ENCODE data around the gene NF1.
A peak's percentile ranks its signal among the peaks of the same experiment; 100 is the strongest.
"Not testable (repeated sequence)": the region's sequence is repeated elsewhere in the genome, so short reads cannot be mapped to it uniquely, and the experiment has no call there.

NF1 gene

GRCh38 chr17:31094600-31095235 is at the start of gene NF1:
TSS of gene NF1 (plus strand) at chr17:31094977. CDS start at chr17:31095310, 333 bp downstream.
- H2AFZ ChIP-seq (ENCODE audit: low read length), result peak within 1 kb of the TSS; percentile 99
- H4K20me1 ChIP-seq (ENCODE audit: insufficient read depth, low read length), result no peaks in the 10 kb centered on the region
- peaks cover 15% of the 10 kb centered on the region for H3F3A ChIP-seq (ENCODE audit: insufficient read depth, low read length)
- peak within 1 kb of the TSS; percentile 98 for H3K4me3 ChIP-seq (ENCODE audit: low read length)
- peaks cover 6% of the 10 kb centered on the region; the same call in 1 of the 2 replicates for H3K79me2 ChIP-seq (ENCODE audit: low read length)
- peak within 1 kb of the TSS; percentile 96 for H3K4me2 ChIP-seq (ENCODE audit: low read depth, low read length)
- H3K27me3 ChIP-seq (replicated peaks; ENCODE audit: insufficient read depth, low read length), result no peaks in the 10 kb centered on the region
- no peaks in the 10 kb centered on the region for H3K36me3 ChIP-seq (replicated peaks; ENCODE audit: insufficient read depth, low read length)
- H3K9me2 ChIP-seq (replicated peaks; ENCODE audit: insufficient read depth, low read length), result no peaks in the 10 kb centered on the region
- no peak within 1 kb of the TSS; the same call in 1 of the 2 replicates for H3K27ac ChIP-seq (ENCODE audit: low read length)
- no peaks in the 10 kb centered on the region for H3K9me3 ChIP-seq (replicated peaks; ENCODE audit: insufficient read depth, low read length)
- TF ChIP-seq EZH2phosphoT487 (IDR thresholded peaks at IDR 0.05; ENCODE audit: low read length), result no peak
- peak; percentile 94 for DNase-seq
- peak within 1 kb of the TSS; percentile 74 for H3K9ac ChIP-seq (ENCODE audit: low read length)
- no peaks in the 10 kb centered on the region for H3K4me1 ChIP-seq (ENCODE audit: low read length)

DNA sequence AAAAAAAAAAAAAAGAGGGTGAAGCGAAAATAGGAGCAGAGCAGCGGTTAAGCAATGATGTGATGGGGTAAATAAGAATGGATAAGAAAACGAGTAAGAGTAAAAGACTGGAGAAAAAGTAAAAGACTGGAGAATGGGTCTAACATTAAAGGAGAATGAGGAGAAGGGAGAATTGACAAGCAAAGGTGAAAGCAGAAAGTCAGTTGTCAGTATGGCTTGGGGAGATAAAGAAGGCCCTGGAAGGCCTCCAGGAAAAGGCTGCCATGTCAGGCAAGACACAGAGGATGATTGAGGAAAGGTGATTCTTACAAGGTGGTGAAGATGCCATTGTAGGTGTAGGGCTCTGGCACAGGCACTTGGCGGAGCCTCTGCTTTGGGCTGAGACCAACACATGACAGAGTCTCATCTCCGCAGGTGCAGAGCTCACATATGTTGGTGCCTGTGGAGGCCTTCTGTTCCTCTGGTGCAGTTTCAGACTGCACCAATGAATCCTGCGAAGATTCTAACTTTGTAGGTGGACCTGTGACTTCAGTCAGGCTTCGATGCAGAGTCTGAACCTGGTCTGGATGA is 47.8 kb upstream of the NF1 start:
- H3K27ac ChIP-seq (ENCODE audit: low read length); H3K9me3 ChIP-seq (replicated peaks; ENCODE audit: insufficient read depth, low read length); H3K4me1 ChIP-seq (ENCODE audit: low read length); H2AFZ ChIP-seq (ENCODE audit: low read length); H3K27me3 ChIP-seq (replicated peaks; ENCODE audit: insufficient read depth, low read length); H4K20me1 ChIP-seq (ENCODE audit: insufficient read depth, low read length); H3K79me2 ChIP-seq (ENCODE audit: low read length); H3K9me2 ChIP-seq (replicated peaks; ENCODE audit: insufficient read depth, low read length); DNase-seq; H3K9ac ChIP-seq (ENCODE audit: low read length); H3K36me3 ChIP-seq (replicated peaks; ENCODE audit: insufficient read depth, low read length); H3K4me2 ChIP-seq (ENCODE audit: low read depth, low read length); H3F3A ChIP-seq (ENCODE audit: insufficient read depth, low read length); H3K4me3 ChIP-seq (ENCODE audit: low read length): not testable (repeated sequence)

DNA sequence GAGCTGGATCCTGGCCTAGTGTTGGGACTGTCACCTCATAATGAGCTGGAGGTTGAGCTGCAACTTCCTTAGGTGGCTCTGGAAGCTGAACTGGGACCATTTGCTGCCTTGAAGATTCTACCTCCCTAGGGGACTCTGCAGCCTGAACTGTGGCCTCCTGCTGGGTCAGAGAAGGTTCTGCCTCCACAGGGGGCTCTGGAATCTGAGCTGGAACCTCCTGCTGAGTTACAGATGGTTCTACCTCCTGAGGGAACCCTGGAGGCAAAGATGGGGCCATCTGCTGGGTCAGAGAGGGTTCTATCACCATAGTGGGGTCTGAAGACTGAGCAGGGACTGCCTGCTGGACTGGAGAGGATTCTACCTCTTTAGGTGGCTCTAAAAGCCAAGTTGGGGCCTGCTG is 46.6 kb upstream of the NF1 start:
- Histone ChIP-seq H3K4me2 (ENCODE audit: low read depth, low read length) (no peak overlapping the region), H3K4me1 (ENCODE audit: low read length) (no peaks in the 10 kb centered on the region), H3K79me2 (ENCODE audit: low read length) (no peaks in the 10 kb centered on the region), H3K9me3 (replicated peaks; ENCODE audit: insufficient read depth, low read length) (no peaks in the 10 kb centered on the region), H3F3A (ENCODE audit: insufficient read depth, low read length) (no peaks in the 10 kb centered on the region), H3K27ac (ENCODE audit: low read length) (no peak overlapping the region), H2AFZ (ENCODE audit: low read length) (no peak overlapping the region), H3K9ac (ENCODE audit: low read length) (no peak overlapping the region), H3K27me3 (replicated peaks; ENCODE audit: insufficient read depth, low read length) (no peaks in the 10 kb centered on the region), H3K36me3 (replicated peaks; ENCODE audit: insufficient read depth, low read length) (no peaks in the 10 kb centered on the region), H3K4me3 (ENCODE audit: low read length) (no peak overlapping the region), H3K9me2 (replicated peaks; ENCODE audit: insufficient read depth, low read length) (no peaks in the 10 kb centered on the region), H4K20me1 (ENCODE audit: insufficient read depth, low read length) (no peaks in the 10 kb centered on the region)
- DNase-seq, result no peak
- TF ChIP-seq EZH2 (optimal IDR thresholded peaks at IDR 0.05; ENCODE audit: low read depth, low read length) (no peak), EZH2phosphoT487 (IDR thresholded peaks at IDR 0.05; ENCODE audit: low read length) (no peak)

GRCh38 chr17:31048780-31049179 is 46.0 kb upstream of the NF1 start:
- H2AFZ ChIP-seq (ENCODE audit: low read length), result no peak overlapping the region
- no peaks in the 10 kb centered on the region for H3K36me3 ChIP-seq (replicated peaks; ENCODE audit: insufficient read depth, low read length)
- H3K27ac ChIP-seq (ENCODE audit: low read length), result no peak overlapping the region
- H3K4me1 ChIP-seq (ENCODE audit: low read length), result no peaks in the 10 kb centered on the region
- no peaks in the 10 kb centered on the region for H3F3A ChIP-seq (ENCODE audit: insufficient read depth, low read length)
- H3K9ac ChIP-seq (ENCODE audit: low read length), result no peak overlapping the region
- no peak for TF ChIP-seq EZH2phosphoT487 (IDR thresholded peaks at IDR 0.05; ENCODE audit: low read length)
- TF ChIP-seq CTCF (IDR thresholded peaks at IDR 0.05; ENCODE audit: low read length), result no peak
- TF ChIP-seq EZH2 (optimal IDR thresholded peaks at IDR 0.05; ENCODE audit: low read depth, low read length), result no peak
- no peak overlapping the region for H3K4me3 ChIP-seq (ENCODE audit: low read length)
- H3K9me2 ChIP-seq (replicated peaks; ENCODE audit: insufficient read depth, low read length), result no peaks in the 10 kb centered on the region
- H3K79me2 ChIP-seq (ENCODE audit: low read length), result no peaks in the 10 kb centered on the region
- no peaks in the 10 kb centered on the region for H4K20me1 ChIP-seq (ENCODE audit: insufficient read depth, low read length)
- H3K4me2 ChIP-seq (ENCODE audit: low read depth, low read length), result no peak overlapping the region
- H3K9me3 ChIP-seq (replicated peaks; ENCODE audit: insufficient read depth, low read length), result no peaks in the 10 kb centered on the region
- DNase-seq, result no peak
- no peaks in the 10 kb centered on the region for H3K27me3 ChIP-seq (replicated peaks; ENCODE audit: insufficient read depth, low read length)
